ENCODE data around the gene FBXO41. TPM values are rescaled to one million over a fixed set of nuclear protein-coding genes. Genes with fewer than 3 reads are reported as not detected.
"Not testable (repeated sequence)": the region's sequence is repeated elsewhere in the genome, so short reads cannot be mapped to it uniquely, and the experiment has no call there.

The FBXO41 gene
- polyA plus RNA-seq, 4 donors = 1.1 to 2.7 (median 1.8) TPM

DNA sequence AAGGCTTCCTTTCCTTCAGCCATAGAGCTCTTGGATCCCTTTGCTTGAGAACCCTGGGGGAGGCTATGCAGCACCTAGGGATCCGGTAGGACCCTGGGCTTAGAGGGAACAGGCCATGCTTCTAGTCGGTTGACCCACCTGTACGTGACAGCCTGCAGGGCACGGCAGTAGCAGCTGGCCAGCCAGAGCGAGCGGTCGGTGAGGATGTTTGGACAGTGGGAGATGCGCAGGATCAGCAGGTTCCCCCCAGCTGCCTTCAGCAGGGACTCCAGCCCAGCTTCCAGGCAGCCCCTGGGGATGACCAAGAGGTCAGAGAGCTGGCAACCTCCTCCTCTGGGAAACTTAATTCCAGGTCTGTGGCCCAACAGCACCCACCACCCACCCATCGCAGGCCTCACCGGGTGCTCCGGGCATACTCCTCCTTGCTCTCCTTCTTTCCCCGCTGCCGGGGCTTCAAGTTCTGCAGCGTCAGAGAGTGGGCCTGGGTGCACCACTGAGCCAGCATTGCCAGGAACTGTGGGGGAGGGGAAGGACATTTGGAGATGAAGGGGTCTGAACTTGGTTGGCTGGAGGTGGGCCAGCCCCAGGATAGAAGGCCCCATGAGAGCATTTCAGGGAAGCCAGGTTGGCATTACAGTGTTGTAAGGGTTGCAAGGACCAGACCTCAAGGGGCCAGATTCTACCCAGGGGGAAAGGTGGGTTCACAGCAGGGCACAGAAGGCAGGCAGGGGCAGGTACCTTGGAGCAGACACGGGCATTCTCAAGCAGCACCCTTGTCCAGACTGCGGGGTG lies 20.5 kb downstream of the FBXO41 start:
- DNase-seq (ENCODE audit: low read depth in 4 of 4, low spot score in 3 of 4) = no peak

GRCh38 chr2:73262691-73263429 lies 21.4 kb downstream of the FBXO41 start:
- DNase-seq (ENCODE audit: low read depth in 4 of 4, low spot score in 3 of 4) = not testable (repeated sequence)

GRCh38 chr2:73262108-73262651 lies 22.1 kb downstream of the FBXO41 start:
- no peak for DNase-seq (ENCODE audit: low read depth in 4 of 4, low spot score in 3 of 4)

DNA sequence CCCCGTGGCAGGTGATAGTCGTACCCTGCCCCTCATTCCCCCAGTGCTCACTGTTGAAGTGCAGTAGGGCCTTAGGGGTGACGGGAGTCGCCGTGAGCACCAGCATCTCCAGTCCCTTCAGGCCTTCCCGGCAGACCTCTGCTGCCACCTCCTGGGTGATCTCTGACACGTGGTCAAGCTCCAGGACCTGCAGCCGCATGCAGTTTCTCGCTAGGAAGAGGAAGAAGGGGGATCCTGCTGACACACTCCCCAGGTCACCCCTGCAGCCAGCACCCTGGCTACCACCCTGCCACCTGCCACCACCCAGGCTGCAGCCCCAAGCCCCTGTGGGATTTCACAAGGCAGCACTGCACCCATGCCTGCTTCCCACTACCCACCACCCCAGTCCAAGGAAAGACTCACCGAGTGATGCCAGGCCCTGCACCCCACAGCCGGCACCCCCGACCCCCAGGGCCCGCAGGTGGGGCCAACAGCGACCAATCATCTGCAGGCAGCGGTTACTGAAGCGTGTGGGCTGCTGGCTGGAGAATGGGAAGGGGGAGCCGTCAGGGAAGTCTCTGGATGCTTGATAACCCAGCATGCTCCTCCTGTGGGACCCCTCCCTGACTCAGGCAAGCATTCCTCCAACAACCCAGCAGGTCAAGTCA lies 23.8 kb downstream of the FBXO41 start:
- no peak for DNase-seq (ENCODE audit: low read depth in 4 of 4, low spot score in 3 of 4)

- no peak for DNase-seq (ENCODE audit: low read depth in 4 of 4, low spot score in 3 of 4)
Observed at GRCh38 chr2:73259704-73260337, 24.5 kb downstream of the FBXO41 start.

GRCh38 chr2:73259276-73259675 lies 25.0 kb downstream of the FBXO41 start:
- DNase-seq (ENCODE audit: low read depth in 4 of 4, low spot score in 3 of 4) = no peak

DNA sequence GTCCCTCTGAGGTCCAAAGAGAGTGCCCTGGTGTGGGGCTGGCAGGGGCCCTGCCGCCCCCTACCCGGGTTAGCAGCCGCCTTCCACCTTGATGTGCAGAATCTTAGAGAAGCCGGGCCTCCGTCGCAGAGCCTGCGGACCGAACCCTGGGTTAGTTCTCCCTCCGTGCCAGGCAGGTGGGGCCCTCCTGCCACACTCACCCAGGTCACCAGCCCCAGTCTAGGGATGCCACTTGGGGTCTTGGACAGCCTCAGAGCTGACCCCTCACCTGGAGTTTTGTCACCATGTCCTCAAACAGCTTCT lies 25.4 kb downstream of the FBXO41 start:
- no peak for DNase-seq (ENCODE audit: low read depth in 4 of 4, low spot score in 3 of 4)

DNA sequence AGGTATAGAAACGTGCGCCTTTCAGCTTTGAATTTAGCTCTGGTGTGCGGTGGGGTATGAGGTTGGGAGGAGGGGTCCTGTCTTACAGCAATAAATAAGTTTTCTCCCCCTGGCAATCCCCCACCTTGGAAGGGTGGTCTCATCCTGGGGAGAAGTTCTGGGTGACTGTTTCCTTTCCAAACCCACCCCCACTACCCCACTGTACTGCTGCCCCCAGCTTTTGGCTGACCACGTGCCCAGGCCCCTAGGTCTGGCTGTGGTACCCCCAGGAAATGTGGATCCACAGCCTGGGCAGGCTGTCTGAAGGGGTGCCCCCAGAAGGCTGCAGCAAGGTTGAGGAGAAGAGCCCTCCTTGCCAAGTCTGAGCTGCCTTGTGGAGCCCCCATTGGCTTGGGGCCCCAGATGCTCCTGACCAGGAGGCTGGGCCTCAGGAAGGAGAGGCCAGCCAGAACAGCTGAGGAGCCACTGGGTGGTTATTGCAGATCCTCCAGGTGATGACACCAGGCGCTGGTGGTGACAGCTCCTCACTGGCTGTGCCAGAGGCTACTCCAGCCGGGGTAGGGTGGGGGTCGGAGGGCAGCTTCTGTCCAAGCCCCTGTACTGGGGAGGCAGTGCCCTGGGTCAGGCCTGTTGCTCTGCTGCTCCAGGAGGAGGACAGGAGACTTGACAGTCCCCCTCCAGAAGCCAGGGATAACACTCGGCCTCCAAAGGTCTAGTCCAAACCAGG lies 25.9 kb downstream of the FBXO41 start:
- DNase-seq (ENCODE audit: low read depth in 4 of 4, low spot score in 3 of 4) = no peak

GRCh38 chr2:73257425-73258125 lies 26.7 kb downstream of the FBXO41 start:
- no peak for DNase-seq (ENCODE audit: low read depth in 4 of 4, low spot score in 3 of 4)

- DNase-seq (ENCODE audit: low read depth in 4 of 4, low spot score in 3 of 4) = no peak
Observed at GRCh38 chr2:73257021-73257420, 27.3 kb downstream of the FBXO41 start.

GRCh38 chr2:73256618-73256922 lies 27.7 kb downstream of the FBXO41 start:
- DNase-seq (ENCODE audit: low read depth in 4 of 4, low spot score in 3 of 4) = no peak

DNA sequence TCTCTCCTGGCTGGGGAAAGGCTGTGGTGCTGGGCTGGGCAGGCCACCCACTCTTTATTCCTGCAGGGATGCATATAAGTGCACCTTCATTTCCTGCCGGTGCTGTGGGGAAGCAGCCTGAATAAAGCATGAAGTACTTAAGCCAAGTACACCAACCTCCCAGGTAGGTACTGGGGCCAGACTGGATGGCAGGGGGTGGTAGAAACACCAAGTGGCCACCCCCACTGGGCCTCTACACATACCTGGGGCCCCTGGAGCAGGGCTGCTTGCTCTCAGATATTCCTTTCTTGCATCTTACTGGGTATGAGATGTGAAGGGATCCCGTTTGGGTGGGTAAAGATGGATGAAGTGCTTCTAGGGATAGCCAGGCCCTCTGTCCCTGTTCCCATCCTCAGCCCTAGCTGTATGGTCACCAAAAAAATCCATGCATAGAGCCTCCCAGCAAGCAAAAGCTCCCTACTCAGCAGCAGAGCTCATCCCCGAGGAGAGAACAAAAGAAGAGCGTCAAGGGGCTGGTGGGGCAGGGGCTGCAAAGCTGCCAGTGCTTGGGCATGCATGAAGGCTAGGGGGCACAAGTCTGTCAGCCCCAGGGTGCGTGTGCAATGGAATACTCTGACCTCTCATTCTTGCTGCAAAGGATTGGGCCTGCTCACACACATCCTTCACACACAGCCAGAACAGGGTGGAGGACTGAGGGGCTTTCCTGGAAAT lies 28.2 kb downstream of the FBXO41 start:
- DNase-seq (ENCODE audit: low read depth in 4 of 4, low spot score in 3 of 4) = no peak

- no peak for DNase-seq (ENCODE audit: low read depth in 4 of 4, low spot score in 3 of 4)
Observed at GRCh38 chr2:73255007-73255644, 29.2 kb downstream of the FBXO41 start.

DNA sequence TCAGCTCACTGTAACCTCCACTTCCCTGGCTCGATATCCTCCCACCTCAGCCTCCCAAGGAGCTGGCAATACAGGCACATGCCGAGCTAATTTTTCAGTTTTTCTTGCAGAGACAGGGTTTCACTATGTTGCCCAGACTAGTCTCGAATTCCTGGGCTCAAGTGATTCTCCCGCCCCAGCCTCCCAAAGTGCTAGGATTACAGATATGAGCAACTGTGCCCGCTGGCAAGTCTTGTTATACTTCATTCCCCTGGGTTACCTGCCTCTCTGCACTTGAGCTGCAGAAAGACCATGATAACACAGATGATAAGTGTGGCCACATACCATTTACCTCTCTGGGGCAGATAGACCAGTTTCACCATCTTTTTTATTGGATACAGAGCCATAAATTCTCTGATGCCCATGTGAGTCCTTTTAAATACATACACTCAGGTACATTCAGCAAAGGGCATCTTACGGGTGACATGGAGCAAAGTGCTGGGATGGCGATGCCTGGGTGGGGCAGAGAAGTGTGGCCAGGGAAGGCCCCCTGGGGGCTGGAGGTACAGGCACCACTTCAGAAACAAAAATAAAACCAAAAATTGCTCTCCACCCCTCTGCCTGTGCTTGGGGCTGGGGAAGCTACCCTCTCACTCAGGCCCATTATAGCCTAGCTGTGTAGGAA lies 29.8 kb downstream of the FBXO41 start:
- no peak for DNase-seq (ENCODE audit: low read depth in 4 of 4, low spot score in 3 of 4)

DNA sequence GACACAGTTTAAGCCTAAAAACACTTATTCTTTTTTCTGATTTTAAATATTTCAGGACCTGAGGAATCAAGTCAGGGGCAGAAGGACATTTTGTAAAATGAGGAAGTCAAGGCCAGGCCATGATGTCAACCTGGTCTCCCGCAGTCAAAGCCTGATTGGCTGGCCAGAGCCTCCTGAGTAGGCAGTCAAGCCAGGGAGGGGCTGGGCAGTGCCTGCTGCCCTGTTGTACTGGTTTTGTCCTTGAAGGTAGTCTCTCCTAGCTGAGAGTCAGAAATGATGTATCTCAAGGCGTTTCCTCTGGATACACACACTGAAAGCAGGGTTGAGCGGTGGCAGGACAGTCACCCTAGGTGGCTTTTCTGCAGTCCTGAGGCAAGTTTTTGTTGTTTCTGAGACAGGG lies 30.4 kb downstream of the FBXO41 start:
- no peak for DNase-seq (ENCODE audit: low read depth in 4 of 4, low spot score in 3 of 4)

GRCh38 chr2:73253400-73253799 lies 30.9 kb downstream of the FBXO41 start:
- no peak for DNase-seq (ENCODE audit: low read depth in 4 of 4, low spot score in 3 of 4)

- DNase-seq (ENCODE audit: low read depth in 4 of 4, low spot score in 3 of 4) = no peak
Observed at GRCh38 chr2:73252238-73253027, 31.8 kb downstream of the FBXO41 start.

Measured in left renal pelvis (tissue), 4 donors.